ENCODE measurements around the gene PNMA8C.

DNA sequence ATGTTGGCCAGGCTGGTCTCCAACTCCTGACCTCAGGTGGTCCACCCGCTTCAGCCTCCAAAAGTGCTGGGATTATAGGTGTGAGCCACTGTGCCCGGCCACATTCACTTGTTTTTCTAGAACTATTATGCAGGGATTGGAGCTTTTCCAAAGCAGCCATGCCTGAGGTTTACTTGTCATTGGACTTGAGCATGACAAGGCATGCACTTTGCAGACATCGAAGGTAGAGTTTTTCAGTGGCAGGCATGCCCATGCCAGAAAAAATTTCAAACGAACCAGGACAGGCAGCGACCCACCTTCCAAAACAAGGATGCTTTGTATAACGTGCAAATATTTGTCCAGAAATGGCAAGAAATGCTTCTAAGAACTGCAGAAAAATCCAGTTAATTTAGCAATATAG, 24.9 kb upstream of the PNMA8C start:
- TF ChIP-seq, protein P1, sequence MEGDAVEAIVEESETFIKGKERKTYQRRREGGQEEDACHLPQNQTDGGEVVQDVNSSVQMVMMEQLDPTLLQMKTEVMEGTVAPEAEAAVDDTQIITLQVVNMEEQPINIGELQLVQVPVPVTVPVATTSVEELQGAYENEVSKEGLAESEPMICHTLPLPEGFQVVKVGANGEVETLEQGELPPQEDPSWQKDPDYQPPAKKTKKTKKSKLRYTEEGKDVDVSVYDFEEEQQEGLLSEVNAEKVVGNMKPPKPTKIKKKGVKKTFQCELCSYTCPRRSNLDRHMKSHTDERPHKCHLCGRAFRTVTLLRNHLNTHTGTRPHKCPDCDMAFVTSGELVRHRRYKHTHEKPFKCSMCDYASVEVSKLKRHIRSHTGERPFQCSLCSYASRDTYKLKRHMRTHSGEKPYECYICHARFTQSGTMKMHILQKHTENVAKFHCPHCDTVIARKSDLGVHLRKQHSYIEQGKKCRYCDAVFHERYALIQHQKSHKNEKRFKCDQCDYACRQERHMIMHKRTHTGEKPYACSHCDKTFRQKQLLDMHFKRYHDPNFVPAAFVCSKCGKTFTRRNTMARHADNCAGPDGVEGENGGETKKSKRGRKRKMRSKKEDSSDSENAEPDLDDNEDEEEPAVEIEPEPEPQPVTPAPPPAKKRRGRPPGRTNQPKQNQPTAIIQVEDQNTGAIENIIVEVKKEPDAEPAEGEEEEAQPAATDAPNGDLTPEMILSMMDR (conservative IDR thresholded peaks at IDR 0.05), result no peak
- no peak for TF ChIP-seq ZFX (IDR thresholded peaks at IDR 0.05)
